GM12873 (cell line): Measurements from ENCODE around the gene SFMBT1.

ENCODE experiments used
- TF ChIP-seq, protein P1 (sequence below): IDR thresholded peaks from 2 replicates; pipeline ENCODE4 v1.5.1; 2012; ENCODE audit warnings: low read depth, mild to moderate bottlenecking, moderate library complexity, low read length, control low read depth; ENCODE audit not compliant: insufficient read depth; ENCODE audit errors: missing control alignments

SFMBT1 gene

DNA sequence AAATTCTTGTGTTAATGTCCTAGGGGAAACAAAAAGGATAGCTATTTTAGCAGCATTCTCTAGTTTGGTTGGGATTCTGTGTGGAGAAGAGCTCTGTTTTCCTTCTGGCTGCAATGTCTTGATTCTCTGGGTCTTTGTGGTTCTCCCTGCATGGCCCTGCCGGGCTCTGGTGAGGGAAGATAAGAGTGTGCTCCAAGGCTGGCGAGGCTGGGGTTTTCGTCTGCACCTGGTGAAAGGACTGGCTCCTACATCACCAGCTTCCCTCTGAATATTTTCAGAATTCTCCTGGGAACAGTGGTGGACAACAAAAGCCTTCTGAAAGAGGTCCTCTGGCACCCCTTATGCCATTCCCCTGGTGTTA is 38.1 kb upstream of the SFMBT1 start:
- TF ChIP-seq, protein P1, sequence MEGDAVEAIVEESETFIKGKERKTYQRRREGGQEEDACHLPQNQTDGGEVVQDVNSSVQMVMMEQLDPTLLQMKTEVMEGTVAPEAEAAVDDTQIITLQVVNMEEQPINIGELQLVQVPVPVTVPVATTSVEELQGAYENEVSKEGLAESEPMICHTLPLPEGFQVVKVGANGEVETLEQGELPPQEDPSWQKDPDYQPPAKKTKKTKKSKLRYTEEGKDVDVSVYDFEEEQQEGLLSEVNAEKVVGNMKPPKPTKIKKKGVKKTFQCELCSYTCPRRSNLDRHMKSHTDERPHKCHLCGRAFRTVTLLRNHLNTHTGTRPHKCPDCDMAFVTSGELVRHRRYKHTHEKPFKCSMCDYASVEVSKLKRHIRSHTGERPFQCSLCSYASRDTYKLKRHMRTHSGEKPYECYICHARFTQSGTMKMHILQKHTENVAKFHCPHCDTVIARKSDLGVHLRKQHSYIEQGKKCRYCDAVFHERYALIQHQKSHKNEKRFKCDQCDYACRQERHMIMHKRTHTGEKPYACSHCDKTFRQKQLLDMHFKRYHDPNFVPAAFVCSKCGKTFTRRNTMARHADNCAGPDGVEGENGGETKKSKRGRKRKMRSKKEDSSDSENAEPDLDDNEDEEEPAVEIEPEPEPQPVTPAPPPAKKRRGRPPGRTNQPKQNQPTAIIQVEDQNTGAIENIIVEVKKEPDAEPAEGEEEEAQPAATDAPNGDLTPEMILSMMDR: no peak

DNA sequence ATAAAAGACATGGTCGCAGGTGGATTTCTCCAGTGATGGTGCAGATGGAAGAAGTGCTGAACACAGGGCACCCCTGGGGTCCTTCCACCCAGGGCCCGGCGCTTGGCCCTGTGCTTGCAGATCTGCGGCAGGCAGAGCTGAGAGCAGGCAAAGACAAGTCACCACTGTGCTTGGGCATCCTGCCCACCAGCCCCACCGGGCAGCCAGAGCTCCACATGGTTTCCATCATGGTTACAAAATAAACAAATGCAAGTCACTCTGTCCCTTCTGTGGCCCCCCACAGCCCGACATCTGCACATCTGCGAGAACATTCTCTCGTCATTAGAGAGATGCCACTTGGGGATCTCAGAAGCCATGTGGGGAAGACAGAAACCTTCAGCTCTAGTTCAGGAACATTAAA is 37.6 kb upstream of the SFMBT1 start:
- TF ChIP-seq, protein P1: no peak

DNA sequence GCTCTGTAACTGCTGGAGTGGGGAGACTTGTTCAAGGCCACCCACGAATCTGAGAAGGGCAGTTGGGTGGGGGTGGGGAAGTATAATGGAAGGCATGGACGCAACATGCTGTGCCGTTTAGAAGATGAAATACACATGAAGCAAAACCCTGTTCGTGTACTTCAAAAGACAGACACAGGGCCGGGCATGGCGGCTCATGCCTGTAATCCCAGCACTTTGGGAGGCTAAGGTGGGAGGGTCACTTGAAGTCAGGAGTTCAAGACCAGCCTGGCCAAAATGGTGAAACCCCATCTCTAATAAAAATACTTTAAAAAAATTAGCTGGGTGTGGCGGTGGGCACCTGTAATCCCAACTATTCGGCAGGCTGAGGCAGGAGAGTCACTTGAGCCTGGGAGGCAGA is 36.9 kb upstream of the SFMBT1 start:
- TF ChIP-seq, protein P1: no peak

GRCh38 chr3:53081318-53081717 is 35.4 kb upstream of the SFMBT1 start:
- TF ChIP-seq, protein P1: no peak

DNA sequence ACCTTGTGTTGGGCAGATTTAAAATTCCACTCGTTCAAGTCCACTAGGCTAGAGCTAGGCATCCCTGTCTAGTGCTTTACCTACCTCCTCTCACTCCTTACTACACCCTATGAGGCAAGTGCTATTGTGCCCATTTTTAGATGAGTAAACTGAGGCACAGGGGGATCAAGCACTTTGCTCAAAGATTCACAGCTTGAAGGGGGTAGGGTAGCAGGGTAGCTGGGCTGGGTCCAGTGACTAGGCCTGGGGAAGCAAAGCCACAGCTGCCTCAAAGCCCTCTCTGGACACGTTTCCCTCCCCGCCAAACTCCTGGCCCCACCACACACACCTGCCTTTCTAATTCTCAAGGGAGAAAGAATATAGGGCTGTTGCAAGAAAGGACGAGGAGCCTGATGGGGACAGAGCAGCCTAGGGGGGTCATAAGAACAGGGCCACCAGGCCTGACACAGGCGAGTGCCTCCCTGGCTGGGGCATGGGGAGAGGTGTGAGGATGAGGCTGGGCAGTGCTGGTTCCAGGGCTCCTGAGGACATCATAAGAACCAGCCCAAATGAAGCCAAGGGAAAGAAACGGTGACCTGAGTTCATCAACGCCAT is 34.8 kb upstream of the SFMBT1 start:
- TF ChIP-seq, protein P1: no peak

- TF ChIP-seq, protein P1: no peak
Measured at GRCh38 chr3:53079791-53080555, 34.1 kb upstream of the SFMBT1 start.

- TF ChIP-seq, protein P1: no peak
Measured at GRCh38 chr3:53079147-53079546, 33.3 kb upstream of the SFMBT1 start.
